ENCODE measurements around the gene RNF125.
"Not testable (repeated sequence)": the region's sequence is repeated elsewhere in the genome, so short reads cannot be mapped to it uniquely, and the experiment has no call there.

The RNF125 gene

GRCh38 chr18:32018331-32019250 lies at the start of gene RNF125:
Gene RNF125, plus strand, starts transcription at chr18:32018825. Its CDS starts 39 bp downstream, at chr18:32018864.
- H3K4me3 ChIP-seq (ENCODE audit: low read depth, low read length): peak within 1 kb of the TSS; percentile 69
- peak; percentile 69 for DNase-seq (ENCODE audit: low read depth)

- H3K4me3 ChIP-seq (ENCODE audit: low read depth, low read length): no peak overlapping the region
- no peak for DNase-seq (ENCODE audit: low read depth)
These were observed 48.0 kb upstream of the RNF125 start for GRCh38 chr18:31970617-31971016.

GRCh38 chr18:31973929-31974546 lies 44.6 kb upstream of the RNF125 start:
- H3K4me3 ChIP-seq (ENCODE audit: low read depth, low read length): no peak overlapping the region
- DNase-seq (ENCODE audit: low read depth): no peak

GRCh38 chr18:31976242-31976641 lies 42.4 kb upstream of the RNF125 start:
- no peak for DNase-seq (ENCODE audit: low read depth)
- H3K4me3 ChIP-seq (ENCODE audit: low read depth, low read length): no peak overlapping the region

- peak; percentile 7 for DNase-seq (ENCODE audit: low read depth)
- H3K4me3 ChIP-seq (ENCODE audit: low read depth, low read length): no peak overlapping the region
These were observed 41.3 kb upstream of the RNF125 start for GRCh38 chr18:31977270-31977872.

GRCh38 chr18:31978616-31979015 lies 40.0 kb upstream of the RNF125 start:
- H3K4me3 ChIP-seq (ENCODE audit: low read depth, low read length): no peak overlapping the region
- DNase-seq (ENCODE audit: low read depth): no peak

- DNase-seq (ENCODE audit: low read depth): no peak
- H3K4me3 ChIP-seq (ENCODE audit: low read depth, low read length): no peak overlapping the region
These were observed 38.9 kb upstream of the RNF125 start for GRCh38 chr18:31979714-31980113.

GRCh38 chr18:31980863-31981262 lies 37.8 kb upstream of the RNF125 start:
- DNase-seq (ENCODE audit: low read depth): no peak
- no peak overlapping the region for H3K4me3 ChIP-seq (ENCODE audit: low read depth, low read length)

- DNase-seq (ENCODE audit: low read depth): no peak
- no peak overlapping the region for H3K4me3 ChIP-seq (ENCODE audit: low read depth, low read length)
These were observed 35.6 kb upstream of the RNF125 start for GRCh38 chr18:31983020-31983419.

- DNase-seq (ENCODE audit: low read depth): no peak
- H3K4me3 ChIP-seq (ENCODE audit: low read depth, low read length): no peak overlapping the region
These were observed 34.6 kb upstream of the RNF125 start for GRCh38 chr18:31983976-31984375.

GRCh38 chr18:31990823-31991222 lies 27.8 kb upstream of the RNF125 start:
- H3K4me3 ChIP-seq (ENCODE audit: low read depth, low read length): no peak overlapping the region
- no peak for DNase-seq (ENCODE audit: low read depth)

GRCh38 chr18:31996007-31996406 lies 22.6 kb upstream of the RNF125 start:
- H3K4me3 ChIP-seq (ENCODE audit: low read depth, low read length): no peak overlapping the region
- no peak for DNase-seq (ENCODE audit: low read depth)

- no peak for DNase-seq (ENCODE audit: low read depth)
These were observed 19.7 kb upstream of the RNF125 start for GRCh38 chr18:31998880-31999412.

GRCh38 chr18:32001141-32001540 lies 17.5 kb upstream of the RNF125 start:
- DNase-seq (ENCODE audit: low read depth); H3K4me3 ChIP-seq (ENCODE audit: low read depth, low read length): not testable (repeated sequence)

More at GRCh38 chr18:31998880-31999412, 19.7 kb upstream of the RNF125 start:
- H3K4me3 ChIP-seq (ENCODE audit: low read depth, low read length): no peak overlapping the region

GRCh38 chr18:32003822-32004221 lies 14.8 kb upstream of the RNF125 start:
- DNase-seq (ENCODE audit: low read depth); H3K4me3 ChIP-seq (ENCODE audit: low read depth, low read length): not testable (repeated sequence)

GRCh38 chr18:32010124-32010721 lies 8.4 kb upstream of the RNF125 start:
- DNase-seq (ENCODE audit: low read depth): no peak

GRCh38 chr18:32011193-32011592 lies 7.4 kb upstream of the RNF125 start:
- no peak for DNase-seq (ENCODE audit: low read depth)
- no peak overlapping the region for H3K4me3 ChIP-seq (ENCODE audit: low read depth, low read length)

More at GRCh38 chr18:32010124-32010721, 8.4 kb upstream of the RNF125 start:
- H3K4me3 ChIP-seq (ENCODE audit: low read depth, low read length): no peak overlapping the region

- peak; percentile 8 for DNase-seq (ENCODE audit: low read depth)
- peak overlapping the region; percentile 69 for H3K4me3 ChIP-seq (ENCODE audit: low read depth, low read length)
These were observed 775 bp downstream of the RNF125 start for GRCh38 chr18:32019251-32019948.

Measured in skeletal muscle cell (primary cell).